ENCODE measurements around the gene DIPK2B. TPM values are rescaled to one million over a fixed set of nuclear protein-coding genes. Genes with fewer than 3 reads are reported as not detected.

The DIPK2B gene
- total and polyA plus RNA-seq, 10 of the 15 experiments (the other 5 are each of a cell fraction or from before 2014, with no cell fraction given) = not detected

DNA sequence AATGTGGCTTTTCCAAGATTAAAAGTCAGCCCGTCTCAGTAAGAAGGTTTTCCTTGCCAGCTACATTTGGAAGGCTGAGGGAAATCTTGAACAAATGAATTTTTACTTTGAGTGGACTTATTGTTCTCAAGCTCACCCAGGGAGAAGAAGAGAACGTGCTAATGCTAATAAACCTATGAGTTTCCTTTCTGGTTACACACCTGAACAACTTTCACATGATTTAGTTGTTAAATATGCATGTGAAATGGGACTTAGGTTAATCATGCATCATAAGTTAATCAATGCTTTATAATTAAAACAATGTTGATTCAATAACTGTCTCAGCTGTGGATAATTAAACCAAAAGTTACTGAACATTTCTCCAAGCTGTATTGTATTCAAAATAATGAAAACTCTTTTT, 33.9 kb downstream of the DIPK2B start (continued):
- TF ChIP-seq MEF2B (IDR thresholded peaks at IDR 0.05; ENCODE audit: partially characterized antibody, poor library complexity, severe bottlenecking) (no peak), KAT2A (conservative IDR thresholded peaks at IDR 0.05; ENCODE audit: control insufficient read depth, low read depth, low read length) (no peak)
- TF ChIP-seq, protein P1, sequence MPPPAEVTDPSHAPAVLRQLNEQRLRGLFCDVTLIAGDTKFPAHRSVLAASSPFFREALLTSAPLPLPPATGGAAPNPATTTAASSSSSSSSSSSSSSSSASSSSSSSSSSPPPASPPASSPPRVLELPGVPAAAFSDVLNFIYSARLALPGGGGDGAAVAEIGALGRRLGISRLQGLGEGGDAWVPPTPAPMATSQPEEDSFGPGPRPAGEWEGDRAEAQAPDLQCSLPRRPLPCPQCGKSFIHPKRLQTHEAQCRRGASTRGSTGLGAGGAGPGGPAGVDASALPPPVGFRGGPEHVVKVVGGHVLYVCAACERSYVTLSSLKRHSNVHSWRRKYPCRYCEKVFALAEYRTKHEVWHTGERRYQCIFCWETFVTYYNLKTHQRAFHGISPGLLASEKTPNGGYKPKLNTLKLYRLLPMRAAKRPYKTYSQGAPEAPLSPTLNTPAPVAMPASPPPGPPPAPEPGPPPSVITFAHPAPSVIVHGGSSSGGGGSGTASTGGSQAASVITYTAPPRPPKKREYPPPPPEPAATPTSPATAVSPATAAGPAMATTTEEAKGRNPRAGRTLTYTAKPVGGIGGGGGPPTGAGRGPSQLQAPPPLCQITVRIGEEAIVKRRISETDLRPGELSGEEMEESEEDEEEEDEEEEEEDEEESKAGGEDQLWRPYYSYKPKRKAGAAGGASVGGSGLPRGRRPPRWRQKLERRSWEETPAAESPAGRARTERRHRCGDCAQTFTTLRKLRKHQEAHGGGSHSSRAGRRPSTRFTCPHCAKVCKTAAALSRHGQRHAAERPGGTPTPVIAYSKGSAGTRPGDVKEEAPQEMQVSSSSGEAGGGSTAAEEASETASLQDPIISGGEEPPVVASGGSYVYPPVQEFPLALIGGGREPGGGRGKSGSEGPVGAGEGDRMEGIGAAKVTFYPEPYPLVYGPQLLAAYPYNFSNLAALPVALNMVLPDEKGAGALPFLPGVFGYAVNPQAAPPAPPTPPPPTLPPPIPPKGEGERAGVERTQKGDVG (CRISPR knock-in tag; IDR thresholded peaks at IDR 0.05) = no peak

DNA sequence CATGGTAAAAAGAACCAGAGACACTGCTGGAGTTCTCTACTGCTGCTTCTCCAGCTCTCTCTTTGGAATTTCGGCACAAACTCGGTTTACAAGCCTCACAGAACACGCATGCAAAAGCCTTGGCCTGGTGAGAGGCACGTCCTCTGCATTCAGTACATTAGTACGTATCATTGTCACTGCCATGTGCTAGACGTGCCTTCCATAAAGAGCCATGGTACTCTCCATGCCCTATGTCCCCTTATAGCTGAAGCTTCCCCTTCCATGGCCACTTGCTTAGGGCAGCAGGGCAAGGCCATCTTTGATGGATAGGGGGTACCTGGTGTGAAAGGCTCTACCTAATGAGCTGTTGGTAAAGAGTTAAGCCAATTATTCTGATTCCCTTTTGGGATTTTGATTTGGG, 35.0 kb downstream of the DIPK2B start:
- POLR2A ChIA-PET = no interaction called here
- CTCF ChIA-PET = interaction anchor here (0.6 kb wide), 1 partner anchor 1569 kb away, joined by 3 read pairs; no protein-coding TSS in a partner anchor
- Histone ChIP-seq H3K4me2 (ENCODE audit: control insufficient read depth, insufficient read depth) (no peak overlapping the region), H3K79me2 (ENCODE audit: control insufficient read depth, insufficient read depth, low read length) (no peaks in the 10 kb centered on the region), H3K36me3 (ENCODE audit: control insufficient read depth in 2 of 2, insufficient read depth in 2 of 2, low read length in 1 of 2) (no peaks in the 10 kb centered on the region), H3K9me3 (replicated peaks; ENCODE audit: control insufficient read depth, insufficient read depth, low read length) (no peaks in the 10 kb centered on the region; the same call in 2 of the 3 replicates), H3K9ac (ENCODE audit: control insufficient read depth, insufficient read depth, low read length) (no peak overlapping the region), H3K4me1 (ENCODE audit: control insufficient read depth, insufficient read depth, low read length) (no peaks in the 10 kb centered on the region), H2AFZ (ENCODE audit: control insufficient read depth, low read depth, low read length) (no peak overlapping the region), H3K27ac (ENCODE audit: control insufficient read depth, insufficient read depth) (no peak overlapping the region), H3K27me3 (replicated peaks in 1 of 2; ENCODE audit: control insufficient read depth in 2 of 2, insufficient read depth in 2 of 2, low read length in 1 of 2) (no peaks in the 10 kb centered on the region; a peak in 1 of 4 replicates), H4K20me1 (ENCODE audit: control insufficient read depth, insufficient read depth) (no peaks in the 10 kb centered on the region), H3K4me3 (no peak overlapping the region)
- ATAC-seq = no peak
- in situ Hi-C loops (cut with MboI) = no loop called here
- intact Hi-C loops (cut with micrococcal nuclease; ENCODE audit: unreplicated experiment) = no loop called here
- no TSS peak for BruUV-seq (replicated peaks)
- DNase-seq (ENCODE audit: low read depth, low spot score) = no peak
- no peak for FAIRE-seq
- WGBS (ENCODE audit: insufficient coverage, insufficient replicate concordance, low lambda C conversion rate, missing lambda C conversion rate) = 17% methylated on average over 6 of the region's 6 CpGs
- SMC1A ChIA-PET (ENCODE audit: uncharacterized antibody, unreplicated experiment) = no interaction called here
- RAD21 ChIA-PET (ENCODE audit: unreplicated experiment) = no interaction called here
- TF ChIP-seq KLF5 (IDR thresholded peaks at IDR 0.05; ENCODE audit: partially characterized antibody) (no peak), MEF2B (IDR thresholded peaks at IDR 0.05; ENCODE audit: partially characterized antibody, poor library complexity, severe bottlenecking) (no peak), SMAD1 (IDR thresholded peaks at IDR 0.05; ENCODE audit: low read depth, partially characterized antibody) (no peak), MTA2 (IDR thresholded peaks at IDR 0.05; ENCODE audit: low read depth) (no peak), CHD2 (IDR thresholded peaks at IDR 0.05; ENCODE audit: borderline replicate concordance, low read depth, low read length) (no peak)
- TF ChIP-seq, protein P2, sequence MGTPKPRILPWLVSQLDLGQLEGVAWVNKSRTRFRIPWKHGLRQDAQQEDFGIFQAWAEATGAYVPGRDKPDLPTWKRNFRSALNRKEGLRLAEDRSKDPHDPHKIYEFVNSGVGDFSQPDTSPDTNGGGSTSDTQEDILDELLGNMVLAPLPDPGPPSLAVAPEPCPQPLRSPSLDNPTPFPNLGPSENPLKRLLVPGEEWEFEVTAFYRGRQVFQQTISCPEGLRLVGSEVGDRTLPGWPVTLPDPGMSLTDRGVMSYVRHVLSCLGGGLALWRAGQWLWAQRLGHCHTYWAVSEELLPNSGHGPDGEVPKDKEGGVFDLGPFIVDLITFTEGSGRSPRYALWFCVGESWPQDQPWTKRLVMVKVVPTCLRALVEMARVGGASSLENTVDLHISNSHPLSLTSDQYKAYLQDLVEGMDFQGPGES (IDR thresholded peaks at IDR 0.05) = no peak
- TF ChIP-seq, protein P3, sequence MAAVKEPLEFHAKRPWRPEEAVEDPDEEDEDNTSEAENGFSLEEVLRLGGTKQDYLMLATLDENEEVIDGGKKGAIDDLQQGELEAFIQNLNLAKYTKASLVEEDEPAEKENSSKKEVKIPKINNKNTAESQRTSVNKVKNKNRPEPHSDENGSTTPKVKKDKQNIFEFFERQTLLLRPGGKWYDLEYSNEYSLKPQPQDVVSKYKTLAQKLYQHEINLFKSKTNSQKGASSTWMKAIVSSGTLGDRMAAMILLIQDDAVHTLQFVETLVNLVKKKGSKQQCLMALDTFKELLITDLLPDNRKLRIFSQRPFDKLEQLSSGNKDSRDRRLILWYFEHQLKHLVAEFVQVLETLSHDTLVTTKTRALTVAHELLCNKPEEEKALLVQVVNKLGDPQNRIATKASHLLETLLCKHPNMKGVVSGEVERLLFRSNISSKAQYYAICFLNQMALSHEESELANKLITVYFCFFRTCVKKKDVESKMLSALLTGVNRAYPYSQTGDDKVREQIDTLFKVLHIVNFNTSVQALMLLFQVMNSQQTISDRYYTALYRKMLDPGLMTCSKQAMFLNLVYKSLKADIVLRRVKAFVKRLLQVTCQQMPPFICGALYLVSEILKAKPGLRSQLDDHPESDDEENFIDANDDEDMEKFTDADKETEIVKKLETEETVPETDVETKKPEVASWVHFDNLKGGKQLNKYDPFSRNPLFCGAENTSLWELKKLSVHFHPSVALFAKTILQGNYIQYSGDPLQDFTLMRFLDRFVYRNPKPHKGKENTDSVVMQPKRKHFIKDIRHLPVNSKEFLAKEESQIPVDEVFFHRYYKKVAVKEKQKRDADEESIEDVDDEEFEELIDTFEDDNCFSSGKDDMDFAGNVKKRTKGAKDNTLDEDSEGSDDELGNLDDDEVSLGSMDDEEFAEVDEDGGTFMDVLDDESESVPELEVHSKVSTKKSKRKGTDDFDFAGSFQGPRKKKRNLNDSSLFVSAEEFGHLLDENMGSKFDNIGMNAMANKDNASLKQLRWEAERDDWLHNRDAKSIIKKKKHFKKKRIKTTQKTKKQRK (IDR thresholded peaks at IDR 0.05; ENCODE audit: low read depth, low read length) = no peak
- TF ChIP-seq, protein P4, sequence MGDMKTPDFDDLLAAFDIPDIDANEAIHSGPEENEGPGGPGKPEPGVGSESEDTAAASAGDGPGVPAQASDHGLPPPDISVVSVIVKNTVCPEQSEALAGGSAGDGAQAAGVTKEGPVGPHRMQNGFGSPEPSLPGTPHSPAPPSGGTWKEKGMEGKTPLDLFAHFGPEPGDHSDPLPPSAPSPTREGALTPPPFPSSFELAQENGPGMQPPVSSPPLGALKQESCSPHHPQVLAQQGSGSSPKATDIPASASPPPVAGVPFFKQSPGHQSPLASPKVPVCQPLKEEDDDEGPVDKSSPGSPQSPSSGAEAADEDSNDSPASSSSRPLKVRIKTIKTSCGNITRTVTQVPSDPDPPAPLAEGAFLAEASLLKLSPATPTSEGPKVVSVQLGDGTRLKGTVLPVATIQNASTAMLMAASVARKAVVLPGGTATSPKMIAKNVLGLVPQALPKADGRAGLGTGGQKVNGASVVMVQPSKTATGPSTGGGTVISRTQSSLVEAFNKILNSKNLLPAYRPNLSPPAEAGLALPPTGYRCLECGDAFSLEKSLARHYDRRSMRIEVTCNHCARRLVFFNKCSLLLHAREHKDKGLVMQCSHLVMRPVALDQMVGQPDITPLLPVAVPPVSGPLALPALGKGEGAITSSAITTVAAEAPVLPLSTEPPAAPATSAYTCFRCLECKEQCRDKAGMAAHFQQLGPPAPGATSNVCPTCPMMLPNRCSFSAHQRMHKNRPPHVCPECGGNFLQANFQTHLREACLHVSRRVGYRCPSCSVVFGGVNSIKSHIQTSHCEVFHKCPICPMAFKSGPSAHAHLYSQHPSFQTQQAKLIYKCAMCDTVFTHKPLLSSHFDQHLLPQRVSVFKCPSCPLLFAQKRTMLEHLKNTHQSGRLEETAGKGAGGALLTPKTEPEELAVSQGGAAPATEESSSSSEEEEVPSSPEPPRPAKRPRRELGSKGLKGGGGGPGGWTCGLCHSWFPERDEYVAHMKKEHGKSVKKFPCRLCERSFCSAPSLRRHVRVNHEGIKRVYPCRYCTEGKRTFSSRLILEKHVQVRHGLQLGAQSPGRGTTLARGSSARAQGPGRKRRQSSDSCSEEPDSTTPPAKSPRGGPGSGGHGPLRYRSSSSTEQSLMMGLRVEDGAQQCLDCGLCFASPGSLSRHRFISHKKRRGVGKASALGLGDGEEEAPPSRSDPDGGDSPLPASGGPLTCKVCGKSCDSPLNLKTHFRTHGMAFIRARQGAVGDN (IDR thresholded peaks at IDR 0.05) = no peak

Data from GM12878 (cell line).